Endothelial cell of hepatic sinusoid (primary cell): Measurements from ENCODE around the gene AGO3.

ENCODE experiments used
- in situ Hi-C: cut with HindIII; loops from 2 replicates; pipeline ENCODE4 v1.10.0; 2017; ENCODE audit warnings: low sequenced_read_pairs

Gene AGO3

GRCh38 chr1:36093929-36094328 is 163.0 kb downstream of the AGO3 start:
- in situ Hi-C loops = no loop called here

GRCh38 chr1:36094621-36095061 is 163.7 kb downstream of the AGO3 start:
- in situ Hi-C loops = no loop called here

GRCh38 chr1:36095760-36096405 is 165.0 kb downstream of the AGO3 start:
- in situ Hi-C loops = no loop called here

- in situ Hi-C loops = no loop called here
Measured at GRCh38 chr1:36096500-36097432, 165.9 kb downstream of the AGO3 start.

- in situ Hi-C loops = no loop called here
Measured at GRCh38 chr1:36097693-36098585, 167.0 kb downstream of the AGO3 start.

- in situ Hi-C loops = no loop called here
Measured at GRCh38 chr1:36098650-36099365, 167.9 kb downstream of the AGO3 start.

GRCh38 chr1:36099681-36100341 is 168.9 kb downstream of the AGO3 start:
- in situ Hi-C loops = no loop called here

- in situ Hi-C loops = no loop called here
Measured at GRCh38 chr1:36100376-36100775, 169.5 kb downstream of the AGO3 start.

GRCh38 chr1:36101546-36101945 is 170.6 kb downstream of the AGO3 start:
- in situ Hi-C loops = no loop called here

- in situ Hi-C loops = no loop called here
Measured at GRCh38 chr1:36106269-36106668, 175.4 kb downstream of the AGO3 start.

- in situ Hi-C loops = no loop called here
Measured at GRCh38 chr1:36107394-36107793, 176.5 kb downstream of the AGO3 start.

GRCh38 chr1:36108314-36108713 is 177.4 kb downstream of the AGO3 start:
- in situ Hi-C loops = no loop called here

GRCh38 chr1:36109041-36109679 is 178.3 kb downstream of the AGO3 start:
- in situ Hi-C loops = no loop called here

GRCh38 chr1:36111151-36111550 is 180.2 kb downstream of the AGO3 start:
- in situ Hi-C loops = no loop called here

GRCh38 chr1:36112823-36113222 is 181.9 kb downstream of the AGO3 start:
- in situ Hi-C loops = no loop called here

- in situ Hi-C loops = no loop called here
Measured at GRCh38 chr1:36114371-36114770, 183.5 kb downstream of the AGO3 start.

GRCh38 chr1:36115200-36115669 is 184.3 kb downstream of the AGO3 start:
- in situ Hi-C loops = loop anchor here (5.0 kb wide), 2 partner anchors 73 to 167 kb away; no protein-coding TSS in a partner anchor

- in situ Hi-C loops = loop anchor here (5.0 kb wide), 2 partner anchors 74 to 166 kb away; no protein-coding TSS in a partner anchor
Measured at GRCh38 chr1:36115931-36116330, 185.0 kb downstream of the AGO3 start.

GRCh38 chr1:36116901-36117300 is 186.0 kb downstream of the AGO3 start:
- in situ Hi-C loops = loop anchor here (5.0 kb wide), 2 partner anchors 75 to 165 kb away; no protein-coding TSS in a partner anchor
